ENCODE measurements around the gene MIS12. TPM values are rescaled to one million over a fixed set of nuclear protein-coding genes. Genes with fewer than 3 reads are reported as not detected.

Gene MIS12
- total RNA-seq, 1 donor, result 22.8 TPM

- DNase-seq (ENCODE audit: low read depth), result no peak
- no peak overlapping the region for H3K4me3 ChIP-seq (ENCODE audit: low read depth, low read length)
- TF ChIP-seq CTCF (IDR thresholded peaks at IDR 0.05; ENCODE audit: insufficient read depth, low read length), result no peak
Measured at GRCh38 chr17:5540321-5540720, 54.0 kb downstream of the MIS12 start.

Other genes starting within 250 kb of the MIS12 start
- gene RABEP1, start 204.3 kb upstream of the MIS12 start, total RNA-seq (ENCODE audit: low replicate concordance), result 43.5 and 81.4 TPM in 2 replicates
- 27.0 and 106 TPM in 2 replicates for gene NUP88, start 66.9 kb upstream of the MIS12 start, total RNA-seq (ENCODE audit: low replicate concordance)
- 31.2 and 41.9 TPM in 2 replicates for gene RPAIN, start 66.4 kb upstream of the MIS12 start, total RNA-seq (ENCODE audit: low replicate concordance)
- gene C1QBP, start 47.4 kb upstream of the MIS12 start, total RNA-seq (ENCODE audit: low replicate concordance), result 189 and 204 TPM in 2 replicates
- gene DHX33, start 17.6 kb upstream of the MIS12 start, total RNA-seq (ENCODE audit: low replicate concordance), result 6.5 and 11.7 TPM in 2 replicates
- 11.2 and 45.6 TPM in 2 replicates for gene DERL2, start 388 bp upstream of the MIS12 start, total RNA-seq (ENCODE audit: low replicate concordance)
- gene NLRP1, start 97.9 kb downstream of the MIS12 start, total RNA-seq (ENCODE audit: low replicate concordance), result 35.1 and 55.4 TPM in 2 replicates